Measurements from ENCODE around the gene TAS2R60. TPM values are rescaled to one million over a fixed set of nuclear protein-coding genes. Genes with fewer than 3 reads are reported as not detected.

Gene TAS2R60, protein sequence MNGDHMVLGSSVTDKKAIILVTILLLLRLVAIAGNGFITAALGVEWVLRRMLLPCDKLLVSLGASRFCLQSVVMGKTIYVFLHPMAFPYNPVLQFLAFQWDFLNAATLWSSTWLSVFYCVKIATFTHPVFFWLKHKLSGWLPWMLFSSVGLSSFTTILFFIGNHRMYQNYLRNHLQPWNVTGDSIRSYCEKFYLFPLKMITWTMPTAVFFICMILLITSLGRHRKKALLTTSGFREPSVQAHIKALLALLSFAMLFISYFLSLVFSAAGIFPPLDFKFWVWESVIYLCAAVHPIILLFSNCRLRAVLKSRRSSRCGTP
- polyA plus RNA-seq, result not detected in 2 replicates
- not detected in 2 replicates for polyA minus RNA-seq

DNA sequence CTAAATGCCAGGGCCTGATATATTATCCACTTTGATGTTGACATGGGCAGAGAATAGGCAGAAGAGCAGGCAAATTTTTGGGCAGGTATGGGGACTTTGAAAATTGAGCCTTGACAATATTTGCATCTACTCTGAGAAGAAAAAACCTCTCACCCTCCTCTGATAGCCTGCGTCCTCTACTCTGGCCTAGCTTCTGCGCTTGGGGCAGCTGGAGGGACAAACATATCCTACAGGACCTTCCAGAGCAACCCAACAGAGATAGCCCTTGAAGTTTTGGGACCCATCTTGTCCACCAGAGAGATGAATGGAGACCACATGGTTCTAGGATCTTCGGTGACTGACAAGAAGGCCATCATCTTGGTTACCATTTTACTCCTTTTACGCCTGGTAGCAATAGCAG lies at the start of gene TAS2R60:
TSS of gene TAS2R60 (plus strand) at position 301 of the 400 bp plus-strand sequence. CDS start at position 301, 0 bp downstream.
- Histone ChIP-seq H3F3A (ENCODE audit: insufficient read depth, low read length, poor library complexity, severe bottlenecking) (no peaks in the 10 kb centered on the region), H3K9me3 (ENCODE audit: low read length) (no peaks in the 10 kb centered on the region), H4K20me1 (ENCODE audit: insufficient read depth) (no peaks in the 10 kb centered on the region), H3K4me2 (ENCODE audit: low read length) (no peak within 1 kb of the TSS), H3K79me2 (replicated peaks; ENCODE audit: insufficient read depth, low read length) (no peaks in the 10 kb centered on the region), H3K9me2 (ENCODE audit: insufficient read depth, low read length) (no peaks in the 10 kb centered on the region), H3K4me3 (ENCODE audit: low read length) (no peak within 1 kb of the TSS), H3K27me3 (ENCODE audit: insufficient read depth, low read depth, low read length) (no peaks in the 10 kb centered on the region), H3K9ac (ENCODE audit: low read length) (no peak within 1 kb of the TSS), H3K36me3 (ENCODE audit: insufficient read depth, low read length) (no peaks in the 10 kb centered on the region), H3K27ac (ENCODE audit: low read length) (no peak within 1 kb of the TSS), H2AFZ (ENCODE audit: low read depth, low read length) (no peak within 1 kb of the TSS)
- TF ChIP-seq EZH2 (IDR thresholded peaks at IDR 0.05; ENCODE audit: borderline replicate concordance, insufficient read depth, low read length, poor library complexity, severe bottlenecking), result no peak
- TF ChIP-seq, protein P1, sequence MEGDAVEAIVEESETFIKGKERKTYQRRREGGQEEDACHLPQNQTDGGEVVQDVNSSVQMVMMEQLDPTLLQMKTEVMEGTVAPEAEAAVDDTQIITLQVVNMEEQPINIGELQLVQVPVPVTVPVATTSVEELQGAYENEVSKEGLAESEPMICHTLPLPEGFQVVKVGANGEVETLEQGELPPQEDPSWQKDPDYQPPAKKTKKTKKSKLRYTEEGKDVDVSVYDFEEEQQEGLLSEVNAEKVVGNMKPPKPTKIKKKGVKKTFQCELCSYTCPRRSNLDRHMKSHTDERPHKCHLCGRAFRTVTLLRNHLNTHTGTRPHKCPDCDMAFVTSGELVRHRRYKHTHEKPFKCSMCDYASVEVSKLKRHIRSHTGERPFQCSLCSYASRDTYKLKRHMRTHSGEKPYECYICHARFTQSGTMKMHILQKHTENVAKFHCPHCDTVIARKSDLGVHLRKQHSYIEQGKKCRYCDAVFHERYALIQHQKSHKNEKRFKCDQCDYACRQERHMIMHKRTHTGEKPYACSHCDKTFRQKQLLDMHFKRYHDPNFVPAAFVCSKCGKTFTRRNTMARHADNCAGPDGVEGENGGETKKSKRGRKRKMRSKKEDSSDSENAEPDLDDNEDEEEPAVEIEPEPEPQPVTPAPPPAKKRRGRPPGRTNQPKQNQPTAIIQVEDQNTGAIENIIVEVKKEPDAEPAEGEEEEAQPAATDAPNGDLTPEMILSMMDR (IDR thresholded peaks at IDR 0.05; ENCODE audit: poor library complexity, severe bottlenecking), result no peak
- TF ChIP-seq SMC3 (conservative IDR thresholded peaks at IDR 0.05; ENCODE audit: poor library complexity), result no peak
- TF ChIP-seq EP300 (conservative IDR thresholded peaks at IDR 0.05; ENCODE audit: poor library complexity, severe bottlenecking), result no peak
- TF ChIP-seq RAD21 (conservative IDR thresholded peaks at IDR 0.05), result no peak
- TF ChIP-seq, protein P2, sequence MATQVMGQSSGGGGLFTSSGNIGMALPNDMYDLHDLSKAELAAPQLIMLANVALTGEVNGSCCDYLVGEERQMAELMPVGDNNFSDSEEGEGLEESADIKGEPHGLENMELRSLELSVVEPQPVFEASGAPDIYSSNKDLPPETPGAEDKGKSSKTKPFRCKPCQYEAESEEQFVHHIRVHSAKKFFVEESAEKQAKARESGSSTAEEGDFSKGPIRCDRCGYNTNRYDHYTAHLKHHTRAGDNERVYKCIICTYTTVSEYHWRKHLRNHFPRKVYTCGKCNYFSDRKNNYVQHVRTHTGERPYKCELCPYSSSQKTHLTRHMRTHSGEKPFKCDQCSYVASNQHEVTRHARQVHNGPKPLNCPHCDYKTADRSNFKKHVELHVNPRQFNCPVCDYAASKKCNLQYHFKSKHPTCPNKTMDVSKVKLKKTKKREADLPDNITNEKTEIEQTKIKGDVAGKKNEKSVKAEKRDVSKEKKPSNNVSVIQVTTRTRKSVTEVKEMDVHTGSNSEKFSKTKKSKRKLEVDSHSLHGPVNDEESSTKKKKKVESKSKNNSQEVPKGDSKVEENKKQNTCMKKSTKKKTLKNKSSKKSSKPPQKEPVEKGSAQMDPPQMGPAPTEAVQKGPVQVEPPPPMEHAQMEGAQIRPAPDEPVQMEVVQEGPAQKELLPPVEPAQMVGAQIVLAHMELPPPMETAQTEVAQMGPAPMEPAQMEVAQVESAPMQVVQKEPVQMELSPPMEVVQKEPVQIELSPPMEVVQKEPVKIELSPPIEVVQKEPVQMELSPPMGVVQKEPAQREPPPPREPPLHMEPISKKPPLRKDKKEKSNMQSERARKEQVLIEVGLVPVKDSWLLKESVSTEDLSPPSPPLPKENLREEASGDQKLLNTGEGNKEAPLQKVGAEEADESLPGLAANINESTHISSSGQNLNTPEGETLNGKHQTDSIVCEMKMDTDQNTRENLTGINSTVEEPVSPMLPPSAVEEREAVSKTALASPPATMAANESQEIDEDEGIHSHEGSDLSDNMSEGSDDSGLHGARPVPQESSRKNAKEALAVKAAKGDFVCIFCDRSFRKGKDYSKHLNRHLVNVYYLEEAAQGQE (IDR thresholded peaks at IDR 0.05; ENCODE audit: borderline replicate concordance), result no peak
- no peak for TF ChIP-seq MXI1 (conservative IDR thresholded peaks at IDR 0.05; ENCODE audit: poor library complexity, severe bottlenecking)
- TF ChIP-seq TAF1 (IDR thresholded peaks at IDR 0.05; ENCODE audit: low read depth), result no peak
- TF ChIP-seq POLR2AphosphoS5 (IDR thresholded peaks at IDR 0.05), result no peak

DNA sequence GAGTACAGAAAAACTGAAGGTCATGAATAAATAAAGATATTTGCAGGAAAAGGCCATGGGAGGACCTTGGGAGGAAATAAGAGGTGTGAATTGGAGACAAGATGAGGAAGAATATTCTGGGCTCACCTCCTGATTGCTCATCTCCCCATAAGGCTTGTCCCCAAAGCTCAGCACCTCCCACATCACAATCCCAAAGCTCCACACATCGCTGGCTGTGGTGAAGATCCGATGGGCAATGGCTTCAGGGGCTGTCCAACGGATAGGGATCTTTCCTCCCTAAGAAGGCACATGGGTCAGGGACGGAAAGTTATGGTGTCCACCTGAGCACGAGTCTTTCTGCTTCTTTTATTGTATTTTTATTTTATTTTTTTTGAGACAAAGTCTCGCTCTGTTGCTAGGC lies 49.2 kb upstream of the TAS2R60 start:
- Histone ChIP-seq H2AFZ (ENCODE audit: low read depth, low read length) (no peak overlapping the region), H3K9me3 (ENCODE audit: low read length) (no peaks in the 10 kb centered on the region), H3K9me2 (ENCODE audit: insufficient read depth, low read length) (no peaks in the 10 kb centered on the region), H3K4me3 (ENCODE audit: low read length) (no peak overlapping the region), H3K79me2 (replicated peaks; ENCODE audit: insufficient read depth, low read length) (no peaks in the 10 kb centered on the region), H3F3A (ENCODE audit: insufficient read depth, low read length, poor library complexity, severe bottlenecking) (no peaks in the 10 kb centered on the region), H3K9ac (ENCODE audit: low read length) (no peak overlapping the region), H4K20me1 (ENCODE audit: insufficient read depth) (no peaks in the 10 kb centered on the region), H3K27me3 (ENCODE audit: insufficient read depth, low read depth, low read length) (no peaks in the 10 kb centered on the region), H3K27ac (ENCODE audit: low read length) (no peak overlapping the region), H3K36me3 (ENCODE audit: insufficient read depth, low read length) (no peaks in the 10 kb centered on the region), H3K4me2 (ENCODE audit: low read length) (no peak overlapping the region)
- TF ChIP-seq MXI1 (conservative IDR thresholded peaks at IDR 0.05; ENCODE audit: poor library complexity, severe bottlenecking), result no peak
- TF ChIP-seq, protein P1 (IDR thresholded peaks at IDR 0.05; ENCODE audit: poor library complexity, severe bottlenecking), result no peak
- TF ChIP-seq EP300 (conservative IDR thresholded peaks at IDR 0.05; ENCODE audit: poor library complexity, severe bottlenecking), result no peak
- TF ChIP-seq SMC3 (conservative IDR thresholded peaks at IDR 0.05; ENCODE audit: poor library complexity), result no peak
- TF ChIP-seq TAF1 (IDR thresholded peaks at IDR 0.05; ENCODE audit: low read depth), result no peak
- TF ChIP-seq EZH2 (IDR thresholded peaks at IDR 0.05; ENCODE audit: borderline replicate concordance, insufficient read depth, low read length, poor library complexity, severe bottlenecking), result no peak
- TF ChIP-seq, protein P2 (IDR thresholded peaks at IDR 0.05; ENCODE audit: borderline replicate concordance), result no peak
- TF ChIP-seq POLR2AphosphoS5 (IDR thresholded peaks at IDR 0.05), result no peak
- TF ChIP-seq RAD21 (conservative IDR thresholded peaks at IDR 0.05), result no peak
